ELR (cell line): ENCODE results near the gene RPP30.
A peak's percentile ranks its signal among the peaks of the same experiment; 100 is the strongest.
"Not testable (repeated sequence)": the region's sequence is repeated elsewhere in the genome, so short reads cannot be mapped to it uniquely, and the experiment has no call there.

Source experiments
- DNase-seq: peaks from one replicate; pipeline ENCODE4 v3.0.0-alpha.2; 2015; ENCODE audit warnings: low read depth

Gene RPP30

GRCh38 chr10:90917238-90917967, 45.6 kb downstream of the RPP30 start:
- DNase-seq, result no peak

DNA sequence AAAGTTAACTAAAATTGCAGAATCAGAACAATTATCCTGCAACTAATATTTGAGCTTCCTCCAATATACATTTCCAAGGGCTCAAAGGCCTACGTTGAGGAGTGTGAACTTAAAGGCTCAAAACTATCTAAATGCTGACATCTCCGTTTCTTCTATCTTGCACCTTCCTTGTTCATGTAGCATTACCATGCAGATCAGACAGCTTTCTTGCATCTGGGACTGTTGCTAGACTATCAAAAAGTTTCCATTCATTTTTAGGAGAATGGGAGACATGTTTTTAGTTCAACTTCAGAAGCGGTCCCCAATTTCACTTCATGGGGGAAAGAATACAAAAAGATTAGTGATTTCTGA, 46.2 kb downstream of the RPP30 start:
- no peak for DNase-seq

DNA sequence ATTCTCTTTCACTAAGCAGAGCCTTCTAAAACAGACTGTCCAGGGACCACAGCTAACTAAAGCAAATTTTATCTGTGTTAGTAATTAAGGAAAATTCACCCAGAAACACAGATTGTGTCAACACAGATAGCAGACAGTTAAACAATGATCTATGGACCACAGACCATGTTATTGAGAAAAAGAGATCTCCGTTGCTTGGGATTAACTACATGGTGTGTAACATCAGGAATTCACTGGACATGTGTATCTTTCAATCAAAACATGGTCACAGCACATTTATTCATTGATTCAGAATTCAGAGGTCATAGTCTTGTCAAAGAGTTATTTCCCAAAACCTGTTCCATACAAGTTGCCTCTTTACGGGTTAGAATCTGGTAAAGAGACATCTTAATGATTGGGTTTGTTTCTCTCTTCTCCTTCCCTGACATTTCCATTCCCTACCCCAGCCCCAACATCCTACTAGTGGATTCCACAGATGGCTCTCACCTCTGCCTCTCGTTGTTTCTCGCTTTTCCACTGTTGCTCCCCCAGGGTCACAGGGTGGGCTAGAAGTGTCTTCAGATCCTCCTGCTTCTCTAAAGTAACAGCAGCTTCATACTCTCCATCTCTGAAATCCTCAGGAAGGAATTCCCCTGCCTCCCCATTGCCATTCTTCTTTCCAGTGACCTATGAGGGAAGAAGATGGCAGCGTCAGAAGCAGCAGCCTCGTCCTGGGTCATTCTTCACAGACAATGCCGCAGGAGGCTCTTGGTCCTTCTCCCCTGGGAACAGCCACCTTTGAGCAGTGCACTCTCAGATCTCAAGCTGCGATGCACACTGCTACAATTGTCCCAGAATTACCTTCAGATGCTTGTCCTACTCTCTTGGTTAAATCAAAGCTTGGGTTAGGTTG, 48.2 kb downstream of the RPP30 start:
- DNase-seq, result no peak

GRCh38 chr10:90920986-90921666, 49.4 kb downstream of the RPP30 start, which contains the start of gene ANKRD1:
TSS of gene ANKRD1 (minus strand) at chr10:90921087. CDS start at chr10:90921027, 60 bp downstream.
- DNase-seq, result peak; percentile 94

- DNase-seq, result no peak
Measured at GRCh38 chr10:90921906-90922305, 50.1 kb downstream of the RPP30 start.

DNA sequence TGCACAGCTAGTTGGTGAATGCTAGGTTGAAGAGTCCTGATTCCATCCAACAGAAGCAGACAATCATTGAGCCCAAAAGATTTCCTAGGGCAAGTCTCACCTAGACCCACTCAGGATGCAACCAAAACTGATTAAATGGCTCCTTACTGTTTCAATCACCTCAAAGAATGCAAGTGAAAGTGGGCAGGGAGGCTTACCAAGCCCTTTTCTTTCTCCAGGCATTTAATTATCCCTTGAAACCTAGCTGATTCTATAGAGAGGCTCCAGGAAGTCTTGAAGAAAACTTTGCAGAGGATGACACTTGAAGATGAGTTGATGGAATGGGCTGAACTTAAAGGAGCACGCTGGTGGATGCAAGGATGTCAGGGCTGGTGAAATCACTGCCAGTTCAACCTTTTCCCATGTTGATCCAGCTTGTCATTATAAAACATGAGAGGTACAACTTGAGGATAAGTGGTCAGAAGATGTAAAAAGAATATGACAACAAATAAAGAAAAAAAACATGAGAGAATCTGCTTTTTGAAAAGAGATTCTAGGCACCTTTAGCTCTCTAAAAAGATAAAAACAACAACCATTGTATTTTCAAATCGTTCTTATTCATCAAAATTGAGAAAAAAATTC, 51.4 kb downstream of the RPP30 start:
- no peak for DNase-seq

DNA sequence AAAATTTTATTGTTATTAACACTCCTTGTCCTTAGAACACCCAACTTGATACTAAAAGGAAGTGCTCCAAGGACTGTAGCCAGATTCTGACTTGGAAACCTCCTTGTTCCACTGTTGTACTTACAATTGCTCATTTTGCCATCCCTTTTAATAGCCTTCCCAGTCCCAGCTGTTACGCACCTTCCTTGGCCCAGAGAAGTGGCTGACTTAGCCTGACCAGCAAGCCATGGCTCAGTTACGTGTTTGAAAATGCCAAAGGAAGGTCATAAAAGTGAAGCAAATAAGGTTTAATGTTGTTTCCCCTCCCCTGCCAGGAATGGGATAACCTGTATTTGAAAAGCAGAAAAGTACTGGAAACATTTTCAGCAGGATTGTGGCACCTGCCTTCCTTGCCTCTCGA, 52.8 kb downstream of the RPP30 start:
- DNase-seq, result no peak

DNA sequence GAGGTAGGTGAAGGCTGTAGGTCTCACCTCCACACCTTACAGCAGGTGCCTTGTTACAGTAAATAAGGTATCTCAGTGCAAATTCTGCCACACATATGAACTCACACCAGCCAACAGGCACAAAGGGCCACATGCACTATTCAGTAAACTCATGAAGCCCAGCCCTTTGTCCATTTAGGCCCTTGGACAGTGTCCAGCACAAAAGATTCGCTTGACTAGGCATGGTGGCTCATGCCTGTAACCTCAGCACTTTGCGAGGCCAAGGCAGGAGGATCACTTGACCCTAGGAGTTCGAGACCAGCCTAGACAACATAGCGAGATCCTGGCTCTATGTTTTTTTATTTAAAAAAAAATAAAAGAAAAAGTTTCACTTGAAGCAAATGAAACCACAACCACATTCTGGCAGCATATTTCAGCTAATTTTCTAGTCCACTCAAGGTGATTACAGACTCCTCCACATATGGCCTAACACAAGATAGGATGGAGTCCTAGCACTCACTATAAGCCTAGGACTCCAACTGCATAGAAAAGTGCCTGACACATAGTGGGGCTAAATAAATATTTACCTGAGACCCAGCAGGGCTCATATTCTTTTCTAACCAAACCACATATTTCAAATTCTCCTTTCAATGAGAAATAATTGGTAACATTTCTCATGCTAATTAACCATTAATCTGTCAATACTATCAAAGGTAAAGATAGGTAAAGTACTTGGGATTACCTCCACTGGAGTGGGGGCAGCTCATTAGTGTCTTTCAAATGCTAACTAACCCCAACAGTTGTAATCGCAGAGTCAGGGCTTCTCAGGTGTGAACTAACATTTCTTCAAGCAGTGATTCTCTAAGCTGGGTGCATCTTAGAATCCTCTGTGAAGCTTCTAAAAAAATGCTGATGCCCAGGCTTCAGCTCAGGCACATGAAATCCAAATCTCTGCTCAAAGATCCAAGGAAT, 53.6 kb downstream of the RPP30 start:
- no peak for DNase-seq

DNA sequence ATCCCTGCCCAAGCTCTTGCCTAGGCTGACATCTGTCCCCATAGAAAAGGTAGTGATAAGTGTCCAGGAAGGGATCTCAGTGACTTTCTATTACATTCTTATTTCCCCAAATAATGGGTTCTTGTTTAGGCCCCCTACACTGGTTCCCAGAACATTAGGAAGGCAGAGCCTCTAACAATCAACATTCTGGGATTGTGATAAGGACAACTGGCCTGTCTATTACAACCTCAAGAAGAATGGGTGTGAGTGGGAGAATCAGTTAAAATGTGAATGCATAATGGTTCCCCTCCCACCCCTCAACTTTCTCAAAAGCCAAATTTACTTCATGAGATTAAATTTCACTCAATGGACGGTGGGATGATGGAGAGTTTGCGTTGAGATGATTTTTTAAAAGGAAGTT, 55.5 kb downstream of the RPP30 start:
- no peak for DNase-seq

GRCh38 chr10:90929179-90929578, 57.4 kb downstream of the RPP30 start:
- DNase-seq, result no peak

- peak; percentile 49 for DNase-seq
Measured at GRCh38 chr10:90930070-90930837, 58.5 kb downstream of the RPP30 start.

GRCh38 chr10:90930971-90931871, 59.4 kb downstream of the RPP30 start:
- DNase-seq, result peak; percentile 74

DNA sequence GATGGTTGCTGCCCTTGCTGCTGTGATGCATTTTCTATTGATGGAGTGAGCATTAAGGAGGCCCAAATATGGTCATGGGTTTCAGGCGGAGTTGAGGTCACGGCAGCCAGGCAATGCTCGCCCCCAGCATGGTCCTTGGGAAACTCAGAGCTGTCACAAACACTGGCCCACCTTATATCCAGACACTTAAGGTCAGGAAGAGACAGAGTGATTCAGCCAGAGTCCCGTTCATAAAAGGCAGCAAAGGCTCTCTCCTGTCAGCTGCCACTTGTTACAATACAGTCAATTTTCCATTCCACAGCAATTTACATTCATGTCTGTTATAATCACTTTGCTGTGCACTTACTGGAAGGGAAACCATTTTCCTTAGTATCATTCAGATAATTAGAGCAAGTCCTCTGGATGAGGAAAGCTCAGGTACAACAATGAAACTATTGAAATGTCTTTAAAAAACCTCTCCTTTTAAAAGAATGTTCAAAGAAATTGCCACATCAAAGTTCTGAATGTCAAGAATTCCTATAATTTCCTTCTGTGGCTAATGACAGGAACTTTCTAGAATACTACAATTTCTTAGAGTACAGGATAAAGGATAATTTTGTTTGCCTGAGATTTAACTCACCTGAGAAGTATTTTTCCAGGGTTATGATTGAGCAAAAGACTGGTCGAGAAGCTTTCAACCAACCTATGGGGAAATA, 64.0 kb downstream of the RPP30 start:
- DNase-seq, result no peak

DNA sequence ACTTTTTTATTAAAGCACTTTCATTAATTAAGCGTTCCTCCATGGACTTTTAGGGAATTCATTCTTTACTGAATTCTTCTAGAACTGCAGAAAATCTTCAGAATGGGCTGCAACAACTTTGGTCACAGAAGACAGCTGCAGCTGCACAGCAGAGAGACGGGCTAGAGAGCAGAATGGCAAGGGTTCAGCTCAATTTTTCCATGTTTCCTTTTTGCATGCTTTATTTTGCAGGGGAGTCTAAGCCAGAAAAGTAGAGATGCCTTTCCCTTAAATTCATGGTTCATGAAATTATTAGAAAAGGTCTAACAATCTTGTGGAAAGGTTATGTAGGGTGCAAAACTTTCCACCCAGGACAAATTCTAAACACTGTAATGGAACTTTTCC, 64.5 kb downstream of the RPP30 start:
- no peak for DNase-seq

- peak; percentile 36 for DNase-seq
Measured at GRCh38 chr10:90937645-90938258, 66.0 kb downstream of the RPP30 start.

DNA sequence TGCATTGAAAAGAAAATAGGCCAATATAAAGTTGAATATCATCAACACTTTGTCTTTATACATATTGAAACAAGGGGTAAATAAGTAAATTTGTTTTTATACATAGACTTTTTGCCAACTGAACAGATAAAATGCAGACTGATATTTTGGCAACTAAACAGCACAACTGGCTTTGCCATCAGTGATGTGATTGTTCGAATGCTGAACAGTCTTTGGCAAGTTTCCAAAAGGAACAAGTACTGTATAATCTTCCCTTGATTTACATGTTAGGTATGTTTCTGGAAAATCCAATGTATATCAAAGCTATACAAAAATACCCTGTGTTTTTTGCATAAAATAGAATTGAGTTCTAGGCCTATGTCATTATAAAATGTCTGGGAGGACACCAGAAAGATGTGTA, 67.3 kb downstream of the RPP30 start:
- no peak for DNase-seq

- no peak for DNase-seq
Measured at GRCh38 chr10:90939648-90940047, 67.9 kb downstream of the RPP30 start.

- DNase-seq, result not testable (repeated sequence)
Measured at GRCh38 chr10:90942980-90943379, 71.2 kb downstream of the RPP30 start.
